ENCODE measurements around the gene ZBTB8B. TPM values are rescaled to one million over a fixed set of nuclear protein-coding genes. Genes with fewer than 3 reads are reported as not detected.
"Not testable (repeated sequence)": the region's sequence is repeated elsewhere in the genome, so short reads cannot be mapped to it uniquely, and the experiment has no call there.

ZBTB8B gene
- polyA plus RNA-seq, 6 donors from 2014 or later = not detected

GRCh38 chr1:32449457-32449831 is 15.4 kb upstream of the ZBTB8B start:
- not testable (repeated sequence) for H3K4me1 Mint-ChIP-seq; DNase-seq; ATAC-seq (ENCODE audit: low read depth in 2 of 2); H3K4me3 Mint-ChIP-seq
- Mint-ChIP-seq H3K9me3 (peaks cover 9 to 21% (median 14%) of the 10 kb centered on the region in 7 donors), H3K27me3 (peaks cover 9 to 41% (median 29%) of the 10 kb centered on the region in 3 donors), H3K27ac (peak overlapping the region in 1 of 6 donors; percentile 24), H3K36me3 (peaks cover 7 to 22% of the 10 kb centered on the region in 2 donors)

- ATAC-seq (ENCODE audit: low read depth in 2 of 2) (no peak), DNase-seq (no peak)
- H3K36me3 Mint-ChIP-seq = peaks cover 5 to 25% of the 10 kb centered on the region in 2 donors
- H3K27me3 Mint-ChIP-seq = peaks cover 7 to 24% (median 18%) of the 10 kb centered on the region in 3 donors
- peak overlapping the region in 1 of 8 donors; percentile 29 for H3K4me3 Mint-ChIP-seq
- no peaks in the 10 kb centered on the region for H3K4me1 Mint-ChIP-seq
- peaks cover 9 to 29% (median 19%) of the 10 kb centered on the region in 7 donors for H3K9me3 Mint-ChIP-seq
- no peak overlapping the region for H3K27ac Mint-ChIP-seq
Measured at GRCh38 chr1:32454726-32455125, 10.1 kb upstream of the ZBTB8B start.

- H3K27me3 Mint-ChIP-seq = peaks cover 7 to 17% (median 10%) of the 10 kb centered on the region in 3 donors
- no peak overlapping the region for H3K4me3 Mint-ChIP-seq
- H3K4me1 Mint-ChIP-seq = no peaks in the 10 kb centered on the region
- no peak for DNase-seq
- no peak overlapping the region for H3K27ac Mint-ChIP-seq
- peaks cover 8 to 22% (median 18%) of the 10 kb centered on the region in 7 donors for H3K9me3 Mint-ChIP-seq
- peaks cover 4 to 17% of the 10 kb centered on the region in 2 donors for H3K36me3 Mint-ChIP-seq
- ATAC-seq (ENCODE audit: low read depth in 2 of 2) = no peak
Measured at GRCh38 chr1:32455958-32456357, 8.9 kb upstream of the ZBTB8B start.

GRCh38 chr1:32458798-32459197 is 6.1 kb upstream of the ZBTB8B start:
- H3K4me1 Mint-ChIP-seq = not testable (repeated sequence)
- H3K27me3 Mint-ChIP-seq = peaks cover 14 to 40% (median 34%) of the 10 kb centered on the region in 3 donors

GRCh38 chr1:32462977-32463376 is 1.9 kb upstream of the ZBTB8B start:
- not testable (repeated sequence) for ATAC-seq (ENCODE audit: low read depth in 2 of 2); H3K27ac Mint-ChIP-seq; DNase-seq; H3K4me3 Mint-ChIP-seq
- Mint-ChIP-seq H3K4me1 (peaks cover 16 to 23% (median 21%) of the 10 kb centered on the region in 3 donors), H3K9me3 (peaks cover 7 to 23% (median 16%) of the 10 kb centered on the region in 7 donors), H3K36me3 (peaks cover 2 to 15% of the 10 kb centered on the region in 2 donors), H3K27me3 (peaks cover 33 to 53% (median 42%) of the 10 kb centered on the region in 3 donors)

More at GRCh38 chr1:32458798-32459197, 6.1 kb upstream of the ZBTB8B start:
- H3K27ac Mint-ChIP-seq; H3K4me3 Mint-ChIP-seq; ATAC-seq (ENCODE audit: low read depth in 2 of 2); DNase-seq: not testable (repeated sequence)
- Mint-ChIP-seq H3K36me3 (peaks cover 4 to 16% of the 10 kb centered on the region in 2 donors), H3K9me3 (peaks cover 9 to 22% (median 18%) of the 10 kb centered on the region in 7 donors)

- DNase-seq (no peak), ATAC-seq (ENCODE audit: low read depth in 2 of 2) (peak in 1 of 2 donors; percentile 16)
- peak overlapping the region; percentile 34 to 89 (median 85) for H3K4me3 Mint-ChIP-seq
- H3K27ac Mint-ChIP-seq = no peak overlapping the region
- H3K9me3 Mint-ChIP-seq = peaks cover 2 to 10% (median 5%) of the 10 kb centered on the region in 7 donors
- H3K4me1 Mint-ChIP-seq = peaks cover 16 to 23% (median 21%) of the 10 kb centered on the region in 3 donors
- H3K36me3 Mint-ChIP-seq = peaks cover 0 to 2% of the 10 kb centered on the region in 2 donors
- peaks cover 30 to 53% (median 49%) of the 10 kb centered on the region in 3 donors for H3K27me3 Mint-ChIP-seq
Measured at GRCh38 chr1:32464191-32464715, 619 bp upstream of the ZBTB8B start.

GRCh38 chr1:32465578-32465933 is 684 bp downstream of the ZBTB8B start:
- H3K36me3 Mint-ChIP-seq = no peaks in the 10 kb centered on the region
- H3K4me3 Mint-ChIP-seq = peak overlapping the region; percentile 73 to 94 (median 88)
- peak; percentile 38 for DNase-seq
- peak overlapping the region in 4 of 6 donors; percentile 23 to 88 (median 85) for H3K27ac Mint-ChIP-seq
- H3K27me3 Mint-ChIP-seq = peaks cover 35 to 53% (median 53%) of the 10 kb centered on the region in 3 donors
- peaks cover 0 to 3% (median 0%) of the 10 kb centered on the region in 7 donors for H3K9me3 Mint-ChIP-seq
- peak; percentile 91 to 92 for ATAC-seq (ENCODE audit: low read depth in 2 of 2)
- peaks cover 16 to 23% (median 21%) of the 10 kb centered on the region in 3 donors for H3K4me1 Mint-ChIP-seq

- no peaks in the 10 kb centered on the region for H3K36me3 Mint-ChIP-seq
- peaks cover 37 to 52% (median 46%) of the 10 kb centered on the region in 3 donors for H3K27me3 Mint-ChIP-seq
- H3K4me1 Mint-ChIP-seq = peaks cover 16 to 23% (median 21%) of the 10 kb centered on the region in 3 donors
- DNase-seq = no peak
- H3K4me3 Mint-ChIP-seq = no peak overlapping the region
- ATAC-seq (ENCODE audit: low read depth in 2 of 2) = no peak
- H3K27ac Mint-ChIP-seq = peak overlapping the region in 1 of 6 donors; percentile 38
- peaks cover 0 to 3% (median 0%) of the 10 kb centered on the region in 7 donors for H3K9me3 Mint-ChIP-seq
Measured at GRCh38 chr1:32466761-32467160, 1.9 kb downstream of the ZBTB8B start.

- H3K9me3 Mint-ChIP-seq = peaks cover 0 to 3% (median 0%) of the 10 kb centered on the region in 7 donors
- DNase-seq = no peak
- H3K4me1 Mint-ChIP-seq = peaks cover 16 to 23% (median 21%) of the 10 kb centered on the region in 3 donors
- ATAC-seq (ENCODE audit: low read depth in 2 of 2) = no peak
- peaks cover 27 to 40% (median 31%) of the 10 kb centered on the region in 3 donors for H3K27me3 Mint-ChIP-seq
- H3K36me3 Mint-ChIP-seq = no peaks in the 10 kb centered on the region
- no peak overlapping the region for H3K4me3 Mint-ChIP-seq
- no peak overlapping the region for H3K27ac Mint-ChIP-seq
Measured at GRCh38 chr1:32468791-32469190, 3.9 kb downstream of the ZBTB8B start.

GRCh38 chr1:32470431-32470830 is 5.6 kb downstream of the ZBTB8B start:
- DNase-seq (no peak), ATAC-seq (ENCODE audit: low read depth in 2 of 2) (no peak)
- H3K27ac Mint-ChIP-seq = no peak overlapping the region
- no peaks in the 10 kb centered on the region for H3K36me3 Mint-ChIP-seq
- peaks cover 4 to 10% (median 5%) of the 10 kb centered on the region in 3 donors for H3K4me1 Mint-ChIP-seq
- H3K4me3 Mint-ChIP-seq = no peak overlapping the region
- H3K9me3 Mint-ChIP-seq = peaks cover 0 to 3% (median 0%) of the 10 kb centered on the region in 7 donors
- H3K27me3 Mint-ChIP-seq = peaks cover 14 to 29% (median 28%) of the 10 kb centered on the region in 3 donors

GRCh38 chr1:32470991-32471694 is 6.3 kb downstream of the ZBTB8B start:
- no peak overlapping the region for H3K4me3 Mint-ChIP-seq
- peak; percentile 40 to 43 for ATAC-seq (ENCODE audit: low read depth in 2 of 2)
- no peak overlapping the region for H3K27ac Mint-ChIP-seq
- H3K4me1 Mint-ChIP-seq = peaks cover 0 to 2% (median 0%) of the 10 kb centered on the region in 3 donors
- DNase-seq = peak; percentile 3
- peaks cover 14 to 29% (median 21%) of the 10 kb centered on the region in 3 donors for H3K27me3 Mint-ChIP-seq
- no peaks in the 10 kb centered on the region for H3K36me3 Mint-ChIP-seq
- peaks cover 0 to 2% (median 0%) of the 10 kb centered on the region in 7 donors for H3K9me3 Mint-ChIP-seq

- peaks cover 17 to 33% (median 20%) of the 10 kb centered on the region in 3 donors for H3K27me3 Mint-ChIP-seq
- H3K36me3 Mint-ChIP-seq = no peaks in the 10 kb centered on the region
- DNase-seq (no peak), ATAC-seq (ENCODE audit: low read depth in 2 of 2) (no peak)
- H3K27ac Mint-ChIP-seq = no peak overlapping the region
- no peak overlapping the region for H3K4me3 Mint-ChIP-seq
- H3K9me3 Mint-ChIP-seq = peaks cover 0 to 2% (median 0%) of the 10 kb centered on the region in 7 donors
- H3K4me1 Mint-ChIP-seq = no peaks in the 10 kb centered on the region
Measured at GRCh38 chr1:32471695-32472362, 7.0 kb downstream of the ZBTB8B start.

GRCh38 chr1:32472966-32473365 is 8.1 kb downstream of the ZBTB8B start:
- not testable (repeated sequence) for H3K4me3 Mint-ChIP-seq; H3K36me3 Mint-ChIP-seq; H3K4me1 Mint-ChIP-seq; DNase-seq; H3K9me3 Mint-ChIP-seq; H3K27ac Mint-ChIP-seq; ATAC-seq (ENCODE audit: low read depth in 2 of 2)
- H3K27me3 Mint-ChIP-seq = peaks cover 22 to 41% (median 26%) of the 10 kb centered on the region in 3 donors
